SK-N-DZ (cell line): ENCODE results near the gene MRPL46.
"Not testable (repeated sequence)": the region's sequence is repeated elsewhere in the genome, so short reads cannot be mapped to it uniquely, and the experiment has no call there.

Experiments used
- DNase-seq: peaks from one replicate; pipeline ENCODE4 v3.0.0-alpha.2; 2015; ENCODE audit warnings: low spot score

MRPL46 gene

GRCh38 chr15:88479169-88479568 lies 12.0 kb upstream of the MRPL46 start:
- no peak for DNase-seq

- DNase-seq, result no peak
These were observed 10.7 kb upstream of the MRPL46 start for GRCh38 chr15:88477904-88478303.

GRCh38 chr15:88477126-88477525 lies 9.9 kb upstream of the MRPL46 start:
- no peak for DNase-seq

GRCh38 chr15:88476635-88477060 lies 9.5 kb upstream of the MRPL46 start:
- DNase-seq, result peak; percentile 60

GRCh38 chr15:88473661-88474293 lies 6.6 kb upstream of the MRPL46 start:
- DNase-seq, result not testable (repeated sequence)

GRCh38 chr15:88472225-88472624 lies 5.0 kb upstream of the MRPL46 start:
- no peak for DNase-seq

- no peak for DNase-seq
These were observed 3.6 kb upstream of the MRPL46 start for GRCh38 chr15:88470625-88471372.

- DNase-seq, result no peak
These were observed 2.1 kb upstream of the MRPL46 start for GRCh38 chr15:88469321-88469720.

- not testable (repeated sequence) for DNase-seq
These were observed 1.5 kb upstream of the MRPL46 start for GRCh38 chr15:88468721-88469120.

- peak; percentile 38 for DNase-seq
These were observed 844 bp upstream of the MRPL46 start for GRCh38 chr15:88467935-88468528.

- no peak for DNase-seq
These were observed 1.5 kb downstream of the MRPL46 start for GRCh38 chr15:88465633-88466224.

GRCh38 chr15:88463870-88464532 lies 3.2 kb downstream of the MRPL46 start:
- DNase-seq, result no peak

GRCh38 chr15:88456733-88457132 lies 10.5 kb downstream of the MRPL46 start:
- DNase-seq, result no peak

GRCh38 chr15:88454867-88455810 lies 12.0 kb downstream of the MRPL46 start:
- DNase-seq, result peak; percentile 92

GRCh38 chr15:88454236-88454635 lies 13.0 kb downstream of the MRPL46 start:
- DNase-seq, result no peak

GRCh38 chr15:88453651-88454050 lies 13.5 kb downstream of the MRPL46 start:
- DNase-seq, result no peak

- peak; percentile 87 for DNase-seq
These were observed 16.9 kb downstream of the MRPL46 start for GRCh38 chr15:88450125-88450798.

- no peak for DNase-seq
These were observed 17.6 kb downstream of the MRPL46 start for GRCh38 chr15:88449581-88449980.

GRCh38 chr15:88448991-88449461 lies 18.2 kb downstream of the MRPL46 start:
- peak; percentile 91 for DNase-seq

- DNase-seq, result no peak
These were observed 19.4 kb downstream of the MRPL46 start for GRCh38 chr15:88447741-88448140.
